ENCODE measurements around the gene DENND2C.

DENND2C gene

GRCh38 chr1:114545796-114546195, 124.1 kb downstream of the DENND2C start:
- no peak for TF ChIP-seq YY1 (IDR thresholded peaks at IDR 0.05; ENCODE audit: insufficient read depth, insufficient read length)
- TF ChIP-seq ZNF274 (IDR thresholded peaks at IDR 0.05; ENCODE audit: low read depth, low read length) = no peak
- no peak for TF ChIP-seq SUZ12 (IDR thresholded peaks at IDR 0.05; ENCODE audit: extremely low read depth, insufficient read depth, insufficient read length)

GRCh38 chr1:114545315-114545714, 124.5 kb downstream of the DENND2C start:
- no peaks in the 10 kb centered on the region for H3K9me3 ChIP-seq (ENCODE audit: insufficient read depth, low read length)
- no peak overlapping the region for H3K4me3 ChIP-seq (ENCODE audit: insufficient read length, low read depth)
- H3K9ac ChIP-seq (ENCODE audit: insufficient read length, low read depth) = no peak overlapping the region
- no peak for TF ChIP-seq YY1 (IDR thresholded peaks at IDR 0.05; ENCODE audit: insufficient read depth, insufficient read length)
- TF ChIP-seq ZNF274 (IDR thresholded peaks at IDR 0.05; ENCODE audit: low read depth, low read length) = no peak
- no peak for TF ChIP-seq SUZ12 (IDR thresholded peaks at IDR 0.05; ENCODE audit: extremely low read depth, insufficient read depth, insufficient read length)
- H3K4me1 ChIP-seq (ENCODE audit: insufficient read depth, insufficient read length) = no peaks in the 10 kb centered on the region
- DNase-seq (ENCODE audit: low read depth, low spot score) = no peak
- H3K36me3 ChIP-seq (ENCODE audit: insufficient read depth, insufficient read length, low read length) = no peaks in the 10 kb centered on the region
- H3K27me3 ChIP-seq (ENCODE audit: insufficient read depth, insufficient read length) = no peaks in the 10 kb centered on the region

More at GRCh38 chr1:114545796-114546195, 124.1 kb downstream of the DENND2C start:
- no peak for DNase-seq (ENCODE audit: low read depth, low spot score)
- no peak overlapping the region for H3K9ac ChIP-seq (ENCODE audit: insufficient read length, low read depth)
- H3K27me3 ChIP-seq (ENCODE audit: insufficient read depth, insufficient read length) = no peaks in the 10 kb centered on the region
- H3K4me1 ChIP-seq (ENCODE audit: insufficient read depth, insufficient read length) = no peaks in the 10 kb centered on the region
- no peaks in the 10 kb centered on the region for H3K9me3 ChIP-seq (ENCODE audit: insufficient read depth, low read length)
- H3K36me3 ChIP-seq (ENCODE audit: insufficient read depth, insufficient read length, low read length) = no peaks in the 10 kb centered on the region
- H3K4me3 ChIP-seq (ENCODE audit: insufficient read length, low read depth) = no peak overlapping the region

- Histone ChIP-seq H3K36me3 (ENCODE audit: insufficient read depth, insufficient read length, low read length) (no peaks in the 10 kb centered on the region), H3K9ac (ENCODE audit: insufficient read length, low read depth) (no peak overlapping the region), H3K9me3 (ENCODE audit: insufficient read depth, low read length) (no peaks in the 10 kb centered on the region), H3K27me3 (ENCODE audit: insufficient read depth, insufficient read length) (no peaks in the 10 kb centered on the region), H3K4me3 (ENCODE audit: insufficient read length, low read depth) (no peak overlapping the region), H3K4me1 (ENCODE audit: insufficient read depth, insufficient read length) (no peaks in the 10 kb centered on the region)
- no peak for TF ChIP-seq ZNF274 (IDR thresholded peaks at IDR 0.05; ENCODE audit: low read depth, low read length)
- TF ChIP-seq YY1 (IDR thresholded peaks at IDR 0.05; ENCODE audit: insufficient read depth, insufficient read length) = no peak
- TF ChIP-seq SUZ12 (IDR thresholded peaks at IDR 0.05; ENCODE audit: extremely low read depth, insufficient read depth, insufficient read length) = no peak
- no peak for DNase-seq (ENCODE audit: low read depth, low spot score)
Observed at GRCh38 chr1:114540821-114541220, 129.0 kb downstream of the DENND2C start.

- no peaks in the 10 kb centered on the region for H3K27me3 ChIP-seq (ENCODE audit: insufficient read depth, insufficient read length)
- DNase-seq (ENCODE audit: low read depth, low spot score) = no peak
Observed at GRCh38 chr1:114540272-114540671, 129.6 kb downstream of the DENND2C start.

GRCh38 chr1:114536043-114536442, 133.8 kb downstream of the DENND2C start:
- no peaks in the 10 kb centered on the region for H3K36me3 ChIP-seq (ENCODE audit: insufficient read depth, insufficient read length, low read length)
- no peak overlapping the region for H3K4me3 ChIP-seq (ENCODE audit: insufficient read length, low read depth)
- no peak overlapping the region for H3K9ac ChIP-seq (ENCODE audit: insufficient read length, low read depth)
- no peak for DNase-seq (ENCODE audit: low read depth, low spot score)
- no peaks in the 10 kb centered on the region for H3K27me3 ChIP-seq (ENCODE audit: insufficient read depth, insufficient read length)
- no peak for TF ChIP-seq ZNF274 (IDR thresholded peaks at IDR 0.05; ENCODE audit: low read depth, low read length)
- no peak for TF ChIP-seq SUZ12 (IDR thresholded peaks at IDR 0.05; ENCODE audit: extremely low read depth, insufficient read depth, insufficient read length)
- no peak for TF ChIP-seq YY1 (IDR thresholded peaks at IDR 0.05; ENCODE audit: insufficient read depth, insufficient read length)
- no peaks in the 10 kb centered on the region for H3K9me3 ChIP-seq (ENCODE audit: insufficient read depth, low read length)
- no peaks in the 10 kb centered on the region for H3K4me1 ChIP-seq (ENCODE audit: insufficient read depth, insufficient read length)

More at GRCh38 chr1:114540272-114540671, 129.6 kb downstream of the DENND2C start:
- H3K9me3 ChIP-seq (ENCODE audit: insufficient read depth, low read length) = no peaks in the 10 kb centered on the region
- H3K4me1 ChIP-seq (ENCODE audit: insufficient read depth, insufficient read length) = no peaks in the 10 kb centered on the region
- TF ChIP-seq SUZ12 (IDR thresholded peaks at IDR 0.05; ENCODE audit: extremely low read depth, insufficient read depth, insufficient read length) (no peak), YY1 (IDR thresholded peaks at IDR 0.05; ENCODE audit: insufficient read depth, insufficient read length) (no peak), ZNF274 (IDR thresholded peaks at IDR 0.05; ENCODE audit: low read depth, low read length) (no peak)
- H3K9ac ChIP-seq (ENCODE audit: insufficient read length, low read depth) = no peak overlapping the region
- no peak overlapping the region for H3K4me3 ChIP-seq (ENCODE audit: insufficient read length, low read depth)
- no peaks in the 10 kb centered on the region for H3K36me3 ChIP-seq (ENCODE audit: insufficient read depth, insufficient read length, low read length)

GRCh38 chr1:114535401-114535800, 134.4 kb downstream of the DENND2C start:
- no peak for DNase-seq (ENCODE audit: low read depth, low spot score)
- no peaks in the 10 kb centered on the region for H3K27me3 ChIP-seq (ENCODE audit: insufficient read depth, insufficient read length)
- TF ChIP-seq ZNF274 (IDR thresholded peaks at IDR 0.05; ENCODE audit: low read depth, low read length) (no peak), SUZ12 (IDR thresholded peaks at IDR 0.05; ENCODE audit: extremely low read depth, insufficient read depth, insufficient read length) (no peak), YY1 (IDR thresholded peaks at IDR 0.05; ENCODE audit: insufficient read depth, insufficient read length) (no peak)
- no peaks in the 10 kb centered on the region for H3K9me3 ChIP-seq (ENCODE audit: insufficient read depth, low read length)
- H3K36me3 ChIP-seq (ENCODE audit: insufficient read depth, insufficient read length, low read length) = no peaks in the 10 kb centered on the region
- H3K9ac ChIP-seq (ENCODE audit: insufficient read length, low read depth) = no peak overlapping the region
- no peaks in the 10 kb centered on the region for H3K4me1 ChIP-seq (ENCODE audit: insufficient read depth, insufficient read length)
- H3K4me3 ChIP-seq (ENCODE audit: insufficient read length, low read depth) = no peak overlapping the region

Measured in NT2/D1 (cell line).